A549 (cell line): ENCODE measurements around the gene LGALS14. TPM values are rescaled to one million over a fixed set of nuclear protein-coding genes. Genes with fewer than 3 reads are reported as not detected.

Experiments used
- ATAC-seq, 2 experiments: fragments of 200-7000 bp in 1 of 2; fragments of >200 bp in 1 of 2; cut with Nextera tagmentation in 1 of 2; cut with Tn5 transposase in 1 of 2; 3 replicates each; pipeline versions ENCODE4 v1.8.0 to v1.9.1; 2018 to 2020; ENCODE audit warnings: mild to moderate bottlenecking in 1 of 2, moderate library complexity in 1 of 2
- CTCF ChIA-PET: fragments of 300-600 bp; sonication (Branson Sonifier 250); formaldehyde crosslinking; extraction: SDS; loops from one replicate; lab custom pipeline; 2021; ENCODE audit warnings: antibody characterized with exemption, inconsistent platforms; lab: Yijun Ruan, JAX
- POLR2A ChIA-PET: fragments of 350-600 bp; formaldehyde crosslinking; extraction: SDS; loops from one replicate; lab custom pipeline; 2021; ENCODE audit warnings: antibody characterized with exemption, inconsistent platforms; lab: Yijun Ruan, JAX
- DNase-seq, 2 experiments: peaks; one replicate each; pipeline versions ENCODE4 v3.0.0 to v3.0.0-alpha.2; 2011 to 2016; ENCODE audit warnings: low read depth in 1 of 2, low spot score in 1 of 2
- FAIRE-seq: peaks from 2 replicates; lab custom pipeline; 2011; peaks lifted over from hg19 to GRCh38; lab: Jason Lieb, UNC
- H3K27ac ChIP-seq, 2 experiments: fragments of >200 bp; sonication (Bioruptor Twin); formaldehyde crosslinking; 3 replicates each; pipeline ENCODE4 v1.5.1; 2016 to 2017
- H3K4me1 ChIP-seq: fragments of >200 bp; sonication (Bioruptor Twin); formaldehyde crosslinking; 3 replicates; pipeline ENCODE4 v1.6.1; 2016
- H3K4me2 ChIP-seq: fragments of >200 bp; sonication (Bioruptor Twin); formaldehyde crosslinking; 3 replicates; pipeline ENCODE4 v1.6.1; 2016
- H3K4me3 ChIP-seq: fragments of >200 bp; sonication (Bioruptor Twin); formaldehyde crosslinking; 3 replicates; pipeline ENCODE4 v1.5.1; 2016
- H3K9me3 ChIP-seq: fragments of >200 bp; sonication (Bioruptor Twin); formaldehyde crosslinking; 3 replicates; pipeline ENCODE4 v1.6.1; 2016
- CBX2 ChIP-seq: fragments of 200-600 bp; sonication (generic); IDR thresholded peaks from 2 replicates; pipeline ENCODE4 v1.6.1; 2016; ENCODE audit warnings: low read depth, mild to moderate bottlenecking, borderline replicate concordance
- CBX8 ChIP-seq: fragments of 200-600 bp; sonication (generic); IDR thresholded peaks from 2 replicates; pipeline ENCODE4 v1.6.1; 2016
- CEBPB ChIP-seq, 2 experiments: fragments of >200 bp in 1 of 2; sonication (Bioruptor Twin) in 1 of 2; formaldehyde crosslinking in 1 of 2; IDR thresholded peaks; 2 replicates each; pipeline ENCODE4 v1.6.1; 2012 to 2016
- CHD2 ChIP-seq: fragments of 150-350 bp; IDR thresholded peaks from 2 replicates; pipeline ENCODE4 v1.6.1; 2014; ENCODE audit warnings: low read length; ENCODE audit not compliant: partially characterized antibody
- ESRRA ChIP-seq: fragments of 150-350 bp; IDR thresholded peaks from 2 replicates; pipeline ENCODE4 v1.6.1; 2014; ENCODE audit warnings: mild to moderate bottlenecking, low read length, borderline replicate concordance
- FOSL2 ChIP-seq, 2 experiments: fragments of 450-650 bp in 1 of 2; fragments of >200 bp in 1 of 2; sonication (Bioruptor Twin) in 1 of 2; formaldehyde crosslinking; IDR thresholded peaks; 2 replicates each; pipeline versions ENCODE4 v1.5.0 to v1.6.1; 2016 to 2020; ENCODE audit warnings: mild to moderate bottlenecking in 1 of 2, moderate library complexity in 1 of 2
- FOXS1 ChIP-seq: fragments of 250-450 bp; sonication (Bioruptor Pico); IDR thresholded peaks from 2 replicates; pipeline ENCODE4 v1.5.0; 2020; ENCODE audit warnings: mild to moderate bottlenecking, moderate library complexity
- HDAC2 ChIP-seq: fragments of 200-600 bp; sonication (generic); IDR thresholded peaks from 2 replicates; pipeline ENCODE4 v1.6.1; 2016
- HMGXB4 ChIP-seq: fragments of 250-450 bp; sonication (Bioruptor Pico); IDR thresholded peaks from 2 replicates; pipeline ENCODE4 v1.5.0; 2021; ENCODE audit warnings: mild to moderate bottlenecking, moderate library complexity, borderline replicate concordance
- HOXB5 ChIP-seq: fragments of 250-450 bp; sonication (Bioruptor Pico); IDR thresholded peaks from 2 replicates; pipeline ENCODE4 v1.5.0; 2020; ENCODE audit warnings: mild to moderate bottlenecking, moderate library complexity
- KDM1A ChIP-seq: fragments of 200-600 bp; sonication (generic); IDR thresholded peaks from 2 replicates; pipeline ENCODE4 v1.6.1; 2016; ENCODE audit warnings: low read depth, mild to moderate bottlenecking
- KDM5A ChIP-seq: fragments of 200-600 bp; sonication (generic); IDR thresholded peaks from 2 replicates; pipeline ENCODE4 v1.6.1; 2016; ENCODE audit warnings: antibody characterized with exemption, mild to moderate bottlenecking
- NFE2L2 ChIP-seq: fragments of 150-350 bp; conservative IDR thresholded peaks from 2 replicates; pipeline ENCODE4 v1.6.1; 2014; ENCODE audit warnings: low read length
- POLR2A ChIP-seq: IDR thresholded peaks from 2 replicates; pipeline ENCODE4 v1.6.1; 2012; ENCODE audit warnings: mild to moderate bottlenecking, low read length
- POLR2AphosphoS2 ChIP-seq: conservative IDR thresholded peaks from 2 replicates; pipeline ENCODE4 v1.6.1; 2012; ENCODE audit warnings: low read length, improper control_type of control experiment, inconsistent platforms
- RARB ChIP-seq: fragments of 250-450 bp; sonication (Bioruptor Pico); IDR thresholded peaks from 2 replicates; pipeline ENCODE4 v1.8.0; 2021; ENCODE audit warnings: mild to moderate bottlenecking, moderate library complexity
- RNF2 ChIP-seq: fragments of 200-600 bp; sonication (generic); IDR thresholded peaks from 2 replicates; pipeline ENCODE4 v1.6.1; 2016; ENCODE audit warnings: low read depth, mild to moderate bottlenecking, antibody characterized with exemption, moderate library complexity, borderline replicate concordance
- TFCP2L1 ChIP-seq: fragments of 250-450 bp; sonication (Bioruptor Pico); IDR thresholded peaks from 2 replicates; pipeline ENCODE4 v1.5.0; 2021; ENCODE audit warnings: mild to moderate bottlenecking
- TP53 ChIP-seq: fragments of 250-450 bp; sonication (Bioruptor Pico); IDR thresholded peaks from 2 replicates; pipeline ENCODE4 v1.5.0; 2021; ENCODE audit warnings: mild to moderate bottlenecking, moderate library complexity
- ZFP36 ChIP-seq: fragments of 450-650 bp; IDR thresholded peaks from 2 replicates; pipeline ENCODE4 v1.6.1; 2014; ENCODE audit warnings: borderline replicate concordance; ENCODE audit not compliant: partially characterized antibody
- ZNF302 ChIP-seq: fragments of 250-450 bp; sonication (Bioruptor Pico); IDR thresholded peaks from 2 replicates; pipeline ENCODE4 v1.9.0; 2021; ENCODE audit warnings: inconsistent platforms, mild to moderate bottlenecking, moderate library complexity
- WGBS: methylation state at CpG from one replicate; pipeline ENCODE4 v1.1.6; 2017; ENCODE audit errors: missing lambda C conversion rate; 5-methylcytosine and 5-hydroxymethylcytosine counted together
- polyA plus RNA-seq, 4 experiments: library from polyadenylated mRNA; depleted of rRNA in 3 of 4; stranded (reverse); fragments of >200 nt; fragmentation: RNase III in 1 of 4; extraction: RNeasy Plus Mini Kit Qiagen cat#74134 plus additional on column Dnase treatment in 1 of 4; gene quantifications; 2 replicates in 3 of 4; 3 replicates in 1 of 4; pipeline ENCODE4 v1.2.3, GENCODE V29; 2011 to 2017
- TF ChIP-seq, protein P1 (sequence below): fragments of 450-650 bp; IDR thresholded peaks from 2 replicates; pipeline ENCODE4 v1.6.1; 2014; ENCODE audit warnings: antibody characterized with exemption

The LGALS14 gene
- polyA plus RNA-seq, 2 of the 4 experiments (the other 2 are of a cell fraction) = not detected

- FAIRE-seq = no peak
- H3K4me3 ChIP-seq = no peak overlapping the region
- no peaks in the 10 kb centered on the region for H3K4me1 ChIP-seq
- no peaks in the 10 kb centered on the region for H3K9me3 ChIP-seq
- CTCF ChIA-PET = no interaction called here
- DNase-seq = no peak
- H3K27ac ChIP-seq = no peak overlapping the region
- no peak for TF ChIP-seq CBX2
- no peak for TF ChIP-seq HMGXB4
- no peak for TF ChIP-seq TFCP2L1 (CRISPR knock-in tag)
- WGBS = 12% methylated on average over 3 of the region's 3 CpGs
- POLR2A ChIA-PET = no interaction called here
- H3K4me2 ChIP-seq = no peak overlapping the region
- ATAC-seq = peak; percentile 14 to 21; a peak in 3 of 6 replicates
These were observed 33.1 kb downstream of the LGALS14 start for GRCh38 chr19:39737351-39737750.

GRCh38 chr19:39737891-39738290 is 33.6 kb downstream of the LGALS14 start, which contains the start of gene CLC:
Gene CLC (minus strand): TSS chr19:39738029. CDS start chr19:39737952, 77 bp downstream.
- DNase-seq = no peak
- H3K4me2 ChIP-seq = no peak within 1 kb of the TSS
- 3% methylated on average over 3 of the region's 3 CpGs for WGBS
- ChIA-PET POLR2A (no interaction called here), CTCF (interaction anchor here (1.3 to 1.6 kb wide), 2 partner anchors 9 to 26 kb away, joined by 3 to 4 read pairs; no protein-coding TSS in a partner anchor)
- H3K27ac ChIP-seq = no peak within 1 kb of the TSS
- no peak within 1 kb of the TSS for H3K4me3 ChIP-seq
- peak; percentile 23 for FAIRE-seq
- no peaks in the 10 kb centered on the region for H3K9me3 ChIP-seq
- ATAC-seq = peak in 1 of 2 experiments; percentile 26; a peak in 3 of 6 replicates
- TF ChIP-seq NFE2L2 (no peak), FOXS1 (CRISPR knock-in tag) (no peak), RNF2 (no peak), ZNF302 (CRISPR knock-in tag) (no peak), CBX8 (no peak)
- no peaks in the 10 kb centered on the region for H3K4me1 ChIP-seq

GRCh38 chr19:39738814-39739213 is 34.5 kb downstream of the LGALS14 start:
- peak; percentile 23 for FAIRE-seq
- Histone ChIP-seq H3K27ac (no peak overlapping the region), H3K9me3 (no peaks in the 10 kb centered on the region), H3K4me3 (no peak overlapping the region), H3K4me1 (no peaks in the 10 kb centered on the region), H3K4me2 (no peak overlapping the region)
- 6% methylated on average over 3 of the region's 3 CpGs for WGBS
- POLR2A ChIA-PET = no interaction called here
- TF ChIP-seq CEBPB (IDR thresholded peaks at IDR 0.05) = no peak
- no peak for TF ChIP-seq CHD2
- TF ChIP-seq FOSL2 (IDR thresholded peaks at IDR 0.05) = no peak
- TF ChIP-seq FOSL2 (CRISPR knock-in tag; IDR thresholded peaks at IDR 0.05) = no peak
- TF ChIP-seq RNF2 = no peak
- TF ChIP-seq ESRRA = no peak
- TF ChIP-seq KDM5A = no peak
- TF ChIP-seq KDM1A = no peak
- TF ChIP-seq POLR2A = no peak
- TF ChIP-seq HOXB5 (CRISPR knock-in tag) = no peak
- no peak for TF ChIP-seq RARB (CRISPR knock-in tag)
- TF ChIP-seq POLR2AphosphoS2 = no peak
- no peak for TF ChIP-seq CBX2
- TF ChIP-seq, protein P1, sequence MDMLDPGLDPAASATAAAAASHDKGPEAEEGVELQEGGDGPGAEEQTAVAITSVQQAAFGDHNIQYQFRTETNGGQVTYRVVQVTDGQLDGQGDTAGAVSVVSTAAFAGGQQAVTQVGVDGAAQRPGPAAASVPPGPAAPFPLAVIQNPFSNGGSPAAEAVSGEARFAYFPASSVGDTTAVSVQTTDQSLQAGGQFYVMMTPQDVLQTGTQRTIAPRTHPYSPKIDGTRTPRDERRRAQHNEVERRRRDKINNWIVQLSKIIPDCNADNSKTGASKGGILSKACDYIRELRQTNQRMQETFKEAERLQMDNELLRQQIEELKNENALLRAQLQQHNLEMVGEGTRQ = no peak
- no peak for TF ChIP-seq ZFP36
- TF ChIP-seq TP53 = no peak
- no peak for TF ChIP-seq HDAC2
- DNase-seq = no peak
- ATAC-seq = no peak
- CTCF ChIA-PET = interaction anchor here (0.5 to 1.6 kb wide), 4 partner anchors 8 to 401 kb away, joined by 3 to 4 read pairs (median 4); no protein-coding TSS in a partner anchor
